HEK293 (cell line): ENCODE data around the gene CNOT2.

Source experiments
- CTCF ChIA-PET: fragments of 350-600 bp; formaldehyde crosslinking; extraction: SDS; loops from one replicate; lab custom pipeline; 2021; ENCODE audit warnings: antibody characterized with exemption; lab: Yijun Ruan, JAX
- POLR2A ChIA-PET: fragments of 300-600 bp; formaldehyde crosslinking; extraction: SDS; loops from one replicate; lab custom pipeline; 2020; ENCODE audit warnings: antibody characterized with exemption, inconsistent platforms; lab: Yijun Ruan, JAX
- H3K27ac ChIP-seq: fragments of 200-500 bp; sonication (Bioruptor generic); 2 replicates; pipeline ENCODE4 v1.5.1; 2014; ENCODE audit warnings: low read depth, low read length, control low read depth, inconsistent platforms; ENCODE audit errors: extremely low read depth
- H3K36me3 ChIP-seq, 2 experiments: fragments of 200-500 bp in 1 of 2; sonication (Bioruptor generic) in 1 of 2; 1 replicate in 1 of 2; 2 replicates in 1 of 2; pipeline ENCODE4 v1.5.1; 2014 to 2017; ENCODE audit warnings: inconsistent platforms in 2 of 2, low read length in 2 of 2; ENCODE audit not compliant: control insufficient read depth in 2 of 2, insufficient read depth in 1 of 2
- H3K4me1 ChIP-seq: fragments of 200-500 bp; sonication (Bioruptor generic); 2 replicates; pipeline ENCODE4 v1.5.1; 2014; ENCODE audit warnings: mild to moderate bottlenecking, low read length, inconsistent platforms; ENCODE audit not compliant: control insufficient read depth, insufficient read depth
- H3K4me3 ChIP-seq: 2 replicates; pipeline ENCODE4 v1.5.1; 2011; ENCODE audit warnings: low read depth, mild to moderate bottlenecking, control low read depth, low read length, moderate library complexity
- H3K9me3 ChIP-seq: fragments of 200-500 bp; sonication (Bioruptor generic); 2 replicates; pipeline ENCODE4 v1.5.1; 2014; ENCODE audit warnings: low read depth, low read length, inconsistent platforms; ENCODE audit not compliant: control insufficient read depth, insufficient read depth
- IKZF3 ChIP-seq: fragments of 450-650 bp; IDR thresholded peaks from 2 replicates; pipeline ENCODE4 v1.5.0; 2018; ENCODE audit warnings: missing biosample characterization, mild to moderate bottlenecking, missing genetic modification characterization, moderate library complexity
- MZF1 ChIP-seq: fragments of 450-650 bp; formaldehyde crosslinking; IDR thresholded peaks from 2 replicates; pipeline ENCODE4 v1.5.1; 2017; ENCODE audit warnings: missing biosample characterization, missing genetic modification characterization, borderline replicate concordance
- SP2 ChIP-seq: fragments of 450-650 bp; formaldehyde crosslinking; IDR thresholded peaks from 2 replicates; pipeline ENCODE4 v1.5.1; 2016; ENCODE audit warnings: missing biosample characterization, missing genetic modification characterization
- ZBTB44 ChIP-seq: fragments of 450-650 bp; IDR thresholded peaks from 2 replicates; pipeline ENCODE4 v1.5.1; 2018; ENCODE audit warnings: missing biosample characterization, mild to moderate bottlenecking, missing genetic modification characterization
- ZBTB48 ChIP-seq: fragments of 450-650 bp; formaldehyde crosslinking; IDR thresholded peaks from 2 replicates; pipeline ENCODE4 v1.5.1; 2016; ENCODE audit warnings: missing biosample characterization, missing genetic modification characterization
- ZBTB7A ChIP-seq: fragments of 450-650 bp; formaldehyde crosslinking; IDR thresholded peaks from 2 replicates; pipeline ENCODE4 v1.5.1; 2016; ENCODE audit warnings: low read depth, missing biosample characterization, missing genetic modification characterization
- ZFHX2 ChIP-seq: fragments of 450-650 bp; formaldehyde crosslinking; conservative IDR thresholded peaks from 2 replicates; pipeline ENCODE4 v1.5.1; 2016; ENCODE audit warnings: missing biosample characterization, missing genetic modification characterization
- ZNF16 ChIP-seq: fragments of 450-650 bp; formaldehyde crosslinking; IDR thresholded peaks from 2 replicates; pipeline ENCODE4 v1.5.1; 2016; ENCODE audit warnings: low read depth, missing biosample characterization, missing genetic modification characterization
- ZNF23 ChIP-seq: fragments of 450-650 bp; formaldehyde crosslinking; IDR thresholded peaks from 2 replicates; pipeline ENCODE4 v1.5.1; 2016; ENCODE audit warnings: missing biosample characterization, missing genetic modification characterization, borderline replicate concordance
- ZNF449 ChIP-seq: fragments of 450-650 bp; formaldehyde crosslinking; IDR thresholded peaks from 2 replicates; pipeline ENCODE4 v1.5.1; 2017; ENCODE audit warnings: missing biosample characterization, mild to moderate bottlenecking, missing genetic modification characterization, moderate library complexity
- ZNF510 ChIP-seq: fragments of 450-650 bp; formaldehyde crosslinking; IDR thresholded peaks from 2 replicates; pipeline ENCODE4 v1.5.1; 2018; ENCODE audit warnings: mild to moderate bottlenecking, missing genetic modification characterization, missing biosample characterization; ENCODE audit not compliant: insufficient replicate concordance
- ZNF560 ChIP-seq: fragments of 450-650 bp; formaldehyde crosslinking; IDR thresholded peaks from 2 replicates; pipeline ENCODE4 v1.5.1; 2017; ENCODE audit warnings: missing biosample characterization, missing genetic modification characterization, borderline replicate concordance
- ZNF561 ChIP-seq: fragments of 450-650 bp; IDR thresholded peaks from 2 replicates; pipeline ENCODE4 v1.5.1; 2018; ENCODE audit warnings: missing biosample characterization, missing genetic modification characterization, borderline replicate concordance
- ZNF664 ChIP-seq: fragments of 450-650 bp; formaldehyde crosslinking; IDR thresholded peaks from 2 replicates; pipeline ENCODE4 v1.5.1; 2016; ENCODE audit warnings: missing biosample characterization, missing genetic modification characterization
- ZNF670 ChIP-seq: fragments of 450-650 bp; formaldehyde crosslinking; IDR thresholded peaks from 2 replicates; pipeline ENCODE4 v1.5.1; 2016; ENCODE audit warnings: missing biosample characterization, missing genetic modification characterization, low read depth
- TF ChIP-seq, protein P1 (sequence below): fragments of 450-650 bp; formaldehyde crosslinking; conservative IDR thresholded peaks from 2 replicates; pipeline ENCODE4 v1.5.1; 2016; ENCODE audit warnings: low read depth, missing biosample characterization, missing genetic modification characterization
- TF ChIP-seq, protein P2 (sequence below): fragments of 450-650 bp; formaldehyde crosslinking; IDR thresholded peaks from 2 replicates; pipeline ENCODE4 v1.5.1; 2016; ENCODE audit warnings: missing biosample characterization, missing genetic modification characterization

CNOT2 gene

DNA sequence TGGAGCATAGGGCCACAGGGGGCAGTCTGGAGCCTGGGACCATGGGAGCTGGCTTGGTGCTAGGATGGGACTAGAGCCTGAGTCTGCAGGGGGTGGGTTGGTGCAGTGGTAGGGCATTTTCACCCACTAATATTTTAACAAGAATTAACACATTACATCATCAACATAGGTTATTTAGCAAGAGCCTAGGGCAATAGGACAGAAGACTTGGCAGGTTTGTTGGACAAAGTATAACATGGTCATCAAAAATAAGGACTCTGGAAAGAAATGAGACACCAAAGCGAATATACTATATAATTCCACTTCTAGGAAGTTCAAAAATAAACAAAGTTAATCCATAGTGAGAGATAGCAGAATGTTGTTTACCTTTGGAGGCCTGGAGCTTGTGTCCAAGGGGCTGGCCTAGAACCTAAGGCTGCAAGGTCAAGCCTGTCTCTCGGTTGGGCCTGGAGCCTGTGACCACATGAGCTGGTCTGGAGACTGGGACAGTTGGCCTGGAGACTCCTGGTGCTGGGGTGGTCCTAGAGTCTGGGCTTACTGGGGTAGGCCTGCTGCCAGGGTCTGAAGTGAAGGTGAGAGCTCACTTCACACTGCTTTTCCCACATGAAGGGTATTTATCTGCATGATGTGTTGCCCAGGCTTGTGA is 28.1 kb upstream of the CNOT2 start:
- Histone ChIP-seq H3K36me3 (no peaks in the 10 kb centered on the region), H3K4me1 (no peaks in the 10 kb centered on the region), H3K27ac (no peak overlapping the region), H3K9me3 (no peaks in the 10 kb centered on the region), H3K4me3 (no peak overlapping the region)
- ChIA-PET POLR2A (no interaction called here), CTCF (interaction anchor here (1.6 kb wide), 1 partner anchor 19 kb away, joined by 4 read pairs; no protein-coding TSS in a partner anchor)
- TF ChIP-seq ZNF510 (tag by site-specific recombination) (no peak), ZNF16 (tag by site-specific recombination) (no peak), ZNF670 (tag by site-specific recombination) (no peak), ZNF23 (no peak), ZBTB48 (tag by site-specific recombination) (no peak), ZNF561 (tag by site-specific recombination) (no peak)

- TF ChIP-seq MZF1 = peak; percentile 46; the same call in 1 of the 2 replicates
- TF ChIP-seq IKZF3 = no peak
- TF ChIP-seq, all 188 proteins: peak for 1
- no peak overlapping the region for H3K27ac ChIP-seq
- H3K4me1 ChIP-seq = no peaks in the 10 kb centered on the region
- POLR2A ChIA-PET = no interaction called here
- CTCF ChIA-PET = no interaction called here
- no peaks in the 10 kb centered on the region for H3K9me3 ChIP-seq
- no peaks in the 10 kb centered on the region for H3K36me3 ChIP-seq
- no peak overlapping the region for H3K4me3 ChIP-seq
Observed at GRCh38 chr12:70217416-70217815, 25.8 kb upstream of the CNOT2 start.

- POLR2A ChIA-PET = no interaction called here
- H3K4me1 ChIP-seq = no peaks in the 10 kb centered on the region
- H3K9me3 ChIP-seq = no peaks in the 10 kb centered on the region
- CTCF ChIA-PET = no interaction called here
- H3K36me3 ChIP-seq = no peaks in the 10 kb centered on the region
- no peak overlapping the region for H3K27ac ChIP-seq
- H3K4me3 ChIP-seq = no peak overlapping the region
- TF ChIP-seq ZBTB7A (tag by site-specific recombination) (no peak), ZFHX2 (tag by site-specific recombination) (no peak), ZNF664 (no peak), SP2 (tag by site-specific recombination) (no peak), ZNF449 (tag by site-specific recombination) (no peak), ZBTB44 (tag by site-specific recombination) (no peak), ZNF560 (no peak)
- TF ChIP-seq, protein P1, sequence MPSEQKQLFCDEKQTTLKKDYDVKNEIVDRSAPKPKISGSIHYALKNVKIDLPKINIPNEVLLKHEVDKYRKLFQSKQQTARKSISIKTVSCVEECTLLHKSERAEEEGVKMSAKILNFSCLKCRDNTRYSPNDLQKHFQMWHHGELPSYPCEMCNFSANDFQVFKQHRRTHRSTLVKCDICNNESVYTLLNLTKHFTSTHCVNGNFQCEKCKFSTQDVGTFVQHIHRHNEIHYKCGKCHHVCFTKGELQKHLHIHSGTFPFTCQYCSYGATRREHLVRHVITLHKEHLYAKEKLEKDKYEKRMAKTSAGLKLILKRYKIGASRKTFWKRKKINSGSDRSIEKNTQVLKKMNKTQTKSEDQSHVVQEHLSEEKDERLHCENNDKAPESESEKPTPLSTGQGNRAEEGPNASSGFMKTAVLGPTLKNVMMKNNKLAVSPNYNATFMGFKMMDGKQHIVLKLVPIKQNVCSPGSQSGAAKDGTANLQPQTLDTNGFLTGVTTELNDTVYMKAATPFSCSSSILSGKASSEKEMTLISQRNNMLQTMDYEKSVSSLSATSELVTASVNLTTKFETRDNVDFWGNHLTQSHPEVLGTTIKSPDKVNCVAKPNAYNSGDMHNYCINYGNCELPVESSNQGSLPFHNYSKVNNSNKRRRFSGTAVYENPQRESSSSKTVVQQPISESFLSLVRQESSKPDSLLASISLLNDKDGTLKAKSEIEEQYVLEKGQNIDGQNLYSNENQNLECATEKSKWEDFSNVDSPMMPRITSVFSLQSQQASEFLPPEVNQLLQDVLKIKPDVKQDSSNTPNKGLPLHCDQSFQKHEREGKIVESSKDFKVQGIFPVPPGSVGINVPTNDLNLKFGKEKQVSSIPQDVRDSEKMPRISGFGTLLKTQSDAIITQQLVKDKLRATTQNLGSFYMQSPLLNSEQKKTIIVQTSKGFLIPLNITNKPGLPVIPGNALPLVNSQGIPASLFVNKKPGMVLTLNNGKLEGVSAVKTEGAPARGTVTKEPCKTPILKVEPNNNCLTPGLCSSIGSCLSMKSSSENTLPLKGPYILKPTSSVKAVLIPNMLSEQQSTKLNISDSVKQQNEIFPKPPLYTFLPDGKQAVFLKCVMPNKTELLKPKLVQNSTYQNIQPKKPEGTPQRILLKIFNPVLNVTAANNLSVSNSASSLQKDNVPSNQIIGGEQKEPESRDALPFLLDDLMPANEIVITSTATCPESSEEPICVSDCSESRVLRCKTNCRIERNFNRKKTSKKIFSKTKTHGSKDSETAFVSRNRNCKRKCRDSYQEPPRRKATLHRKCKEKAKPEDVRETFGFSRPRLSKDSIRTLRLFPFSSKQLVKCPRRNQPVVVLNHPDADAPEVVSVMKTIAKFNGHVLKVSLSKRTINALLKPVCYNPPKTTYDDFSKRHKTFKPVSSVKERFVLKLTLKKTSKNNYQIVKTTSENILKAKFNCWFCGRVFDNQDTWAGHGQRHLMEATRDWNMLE = no peak
- TF ChIP-seq, protein P2, sequence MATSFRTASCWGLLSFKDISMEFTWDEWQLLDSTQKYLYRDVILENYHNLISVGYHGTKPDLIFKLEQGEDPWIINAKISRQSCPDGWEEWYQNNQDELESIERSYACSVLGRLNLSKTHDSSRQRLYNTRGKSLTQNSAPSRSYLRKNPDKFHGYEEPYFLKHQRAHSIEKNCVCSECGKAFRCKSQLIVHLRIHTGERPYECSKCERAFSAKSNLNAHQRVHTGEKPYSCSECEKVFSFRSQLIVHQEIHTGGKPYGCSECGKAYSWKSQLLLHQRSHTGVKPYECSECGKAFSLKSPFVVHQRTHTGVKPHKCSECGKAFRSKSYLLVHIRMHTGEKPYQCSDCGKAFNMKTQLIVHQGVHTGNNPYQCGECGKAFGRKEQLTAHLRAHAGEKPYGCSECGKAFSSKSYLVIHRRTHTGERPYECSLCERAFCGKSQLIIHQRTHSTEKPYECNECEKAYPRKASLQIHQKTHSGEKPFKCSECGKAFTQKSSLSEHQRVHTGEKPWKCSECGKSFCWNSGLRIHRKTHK (tag by site-specific recombination) = no peak
Observed at GRCh38 chr12:70221626-70222025, 21.6 kb upstream of the CNOT2 start.
